ENCODE data around the gene ATXN1L. TPM values are rescaled to one million over a fixed set of nuclear protein-coding genes. Genes with fewer than 3 reads are reported as not detected.

Gene ATXN1L
- total RNA-seq, 1 experiment from 2014 or later: 25.3 TPM

DNA sequence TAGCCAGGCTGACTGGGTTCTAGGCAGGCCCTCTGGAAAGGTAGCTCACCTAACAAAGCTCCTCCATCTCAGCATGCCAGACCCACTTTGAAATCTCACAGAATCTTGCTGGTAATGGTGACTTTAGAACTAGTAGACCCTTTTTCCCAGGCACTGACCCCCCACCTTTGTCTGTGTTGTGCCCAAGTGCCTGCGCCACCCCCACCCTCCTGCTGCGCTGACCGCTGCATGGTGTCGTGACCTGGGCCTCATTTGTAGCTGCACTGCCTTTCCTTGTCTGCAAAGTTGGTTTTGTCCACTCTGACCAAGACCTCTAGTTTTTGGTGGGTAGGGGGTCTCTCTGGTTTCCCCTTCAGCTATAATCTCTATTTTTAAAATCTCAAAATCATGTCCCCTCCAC is 6.8 kb downstream of the ATXN1L start:
- no peaks in the 10 kb centered on the region for H3K9me3 ChIP-seq (ENCODE audit: insufficient read depth, low read depth)
- no peaks in the 10 kb centered on the region for H3K9me2 ChIP-seq (ENCODE audit: insufficient read depth)
- no peaks in the 10 kb centered on the region; the same call in 1 of the 2 replicates for H3K4me1 ChIP-seq (replicated peaks; ENCODE audit: insufficient read depth)
- H3K4me3 ChIP-seq: no peak overlapping the region
- intact Hi-C loops (cut with micrococcal nuclease; ENCODE audit: unreplicated experiment): no loop called here
- ChIA-PET POLR2A (ENCODE audit: unreplicated experiment) (no interaction called here), CTCF (no interaction called here)
- H3K27ac ChIP-seq: no peak overlapping the region
- H3K27me3 ChIP-seq (ENCODE audit: insufficient read depth, low read depth): no peaks in the 10 kb centered on the region
- peaks cover 12% of the 10 kb centered on the region for H3K79me2 ChIP-seq (ENCODE audit: low read depth)
- no peak overlapping the region for H2AFZ ChIP-seq
- peaks cover 8% of the 10 kb centered on the region; the same call in 1 of the 2 replicates for H3K36me3 ChIP-seq (ENCODE audit: low read depth)
- DNase-seq: no peak
- no TSS peak for BruUV-seq (replicated peaks)
- H4K20me1 ChIP-seq (ENCODE audit: insufficient read depth): 0 out of 2 replicates have a peak, but pooled peaks cover 3% of the 10 kb centered on the region
- H3K4me2 ChIP-seq: no peak overlapping the region
- no peak for TF ChIP-seq EZH2 (IDR thresholded peaks at IDR 0.05; ENCODE audit: low read depth)
- TF ChIP-seq, protein P1, sequence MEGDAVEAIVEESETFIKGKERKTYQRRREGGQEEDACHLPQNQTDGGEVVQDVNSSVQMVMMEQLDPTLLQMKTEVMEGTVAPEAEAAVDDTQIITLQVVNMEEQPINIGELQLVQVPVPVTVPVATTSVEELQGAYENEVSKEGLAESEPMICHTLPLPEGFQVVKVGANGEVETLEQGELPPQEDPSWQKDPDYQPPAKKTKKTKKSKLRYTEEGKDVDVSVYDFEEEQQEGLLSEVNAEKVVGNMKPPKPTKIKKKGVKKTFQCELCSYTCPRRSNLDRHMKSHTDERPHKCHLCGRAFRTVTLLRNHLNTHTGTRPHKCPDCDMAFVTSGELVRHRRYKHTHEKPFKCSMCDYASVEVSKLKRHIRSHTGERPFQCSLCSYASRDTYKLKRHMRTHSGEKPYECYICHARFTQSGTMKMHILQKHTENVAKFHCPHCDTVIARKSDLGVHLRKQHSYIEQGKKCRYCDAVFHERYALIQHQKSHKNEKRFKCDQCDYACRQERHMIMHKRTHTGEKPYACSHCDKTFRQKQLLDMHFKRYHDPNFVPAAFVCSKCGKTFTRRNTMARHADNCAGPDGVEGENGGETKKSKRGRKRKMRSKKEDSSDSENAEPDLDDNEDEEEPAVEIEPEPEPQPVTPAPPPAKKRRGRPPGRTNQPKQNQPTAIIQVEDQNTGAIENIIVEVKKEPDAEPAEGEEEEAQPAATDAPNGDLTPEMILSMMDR (conservative IDR thresholded peaks at IDR 0.05): no peak
- no peaks in the 10 kb centered on the region for H3F3A ChIP-seq (ENCODE audit: insufficient read depth, low read depth)

DNA sequence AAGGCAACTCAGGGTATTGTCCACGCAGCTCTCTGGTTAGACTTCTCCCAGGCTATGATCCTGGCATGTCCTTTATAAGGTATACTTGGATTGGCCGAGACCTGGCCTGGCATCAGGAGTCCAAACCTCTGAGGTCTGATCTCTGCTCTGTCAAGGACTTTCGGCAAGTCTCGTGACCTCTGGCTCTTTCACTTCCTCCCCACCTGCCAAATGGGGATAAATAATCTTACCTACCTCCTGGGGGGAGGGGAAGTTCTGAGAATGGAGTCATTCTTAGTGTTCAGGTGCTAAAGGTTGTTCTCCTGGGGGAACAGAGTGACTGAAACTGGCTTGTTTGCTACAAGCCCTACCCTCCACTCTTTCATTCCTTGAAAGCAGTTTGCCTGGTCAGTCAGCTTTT is 7.6 kb downstream of the ATXN1L start:
- Histone ChIP-seq H3K27ac (no peak overlapping the region), H3F3A (ENCODE audit: insufficient read depth, low read depth) (no peaks in the 10 kb centered on the region), H3K79me2 (ENCODE audit: low read depth) (peaks cover 3% of the 10 kb centered on the region; the same call in 1 of the 2 replicates), H3K27me3 (ENCODE audit: insufficient read depth, low read depth) (no peaks in the 10 kb centered on the region), H3K4me3 (no peak overlapping the region), H3K9me2 (ENCODE audit: insufficient read depth) (no peaks in the 10 kb centered on the region), H3K4me2 (no peak overlapping the region), H3K36me3 (ENCODE audit: low read depth) (peaks cover 4% of the 10 kb centered on the region; the same call in 1 of the 2 replicates), H3K4me1 (replicated peaks; ENCODE audit: insufficient read depth) (no peaks in the 10 kb centered on the region), H3K9me3 (ENCODE audit: insufficient read depth, low read depth) (no peaks in the 10 kb centered on the region), H2AFZ (no peak overlapping the region), H4K20me1 (ENCODE audit: insufficient read depth) (0 out of 2 replicates have a peak, but pooled peaks cover 3% of the 10 kb centered on the region)
- ChIA-PET CTCF (no interaction called here), POLR2A (ENCODE audit: unreplicated experiment) (no interaction called here)
- BruUV-seq (replicated peaks): no TSS peak
- intact Hi-C loops (cut with micrococcal nuclease; ENCODE audit: unreplicated experiment): no loop called here
- TF ChIP-seq, protein P1 (conservative IDR thresholded peaks at IDR 0.05): no peak
- TF ChIP-seq EZH2 (IDR thresholded peaks at IDR 0.05; ENCODE audit: low read depth): no peak
- DNase-seq: no peak

DNA sequence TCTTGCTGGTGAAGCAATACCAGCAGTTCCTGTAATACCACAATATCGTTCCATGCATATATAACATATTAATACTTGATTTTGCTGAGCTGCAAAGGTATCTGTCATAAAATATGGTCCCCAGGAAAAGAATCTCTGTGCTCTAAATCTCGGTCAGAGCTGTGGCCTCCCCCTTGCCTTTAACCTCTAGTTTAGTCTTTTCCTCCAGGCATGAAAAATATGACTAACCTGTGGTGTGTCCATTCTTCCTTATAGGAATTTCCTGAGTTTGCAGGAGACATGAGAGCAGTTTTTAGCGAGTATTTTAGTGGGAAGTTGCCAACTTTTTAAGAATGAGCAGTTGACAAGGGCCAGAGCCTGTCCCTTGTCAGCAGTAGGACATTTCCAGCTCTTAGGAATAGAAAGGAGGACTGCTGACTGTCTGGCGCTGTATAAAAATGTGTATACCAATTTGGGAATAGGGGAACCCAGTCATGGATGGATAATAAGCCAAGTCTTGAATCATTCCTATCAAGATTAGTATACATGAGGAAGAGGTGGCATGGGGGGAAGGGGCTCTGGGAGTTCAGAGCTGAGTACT is 8.7 kb downstream of the ATXN1L start:
- intact Hi-C loops (cut with micrococcal nuclease; ENCODE audit: unreplicated experiment): no loop called here
- Histone ChIP-seq H3K4me2 (no peak overlapping the region), H3K4me1 (replicated peaks; ENCODE audit: insufficient read depth) (no peaks in the 10 kb centered on the region), H2AFZ (no peak overlapping the region), H3F3A (ENCODE audit: insufficient read depth, low read depth) (no peaks in the 10 kb centered on the region), H3K79me2 (ENCODE audit: low read depth) (no peaks in the 10 kb centered on the region), H3K9me2 (ENCODE audit: insufficient read depth) (no peaks in the 10 kb centered on the region), H3K27ac (no peak overlapping the region), H3K27me3 (ENCODE audit: insufficient read depth, low read depth) (no peaks in the 10 kb centered on the region), H4K20me1 (ENCODE audit: insufficient read depth) (0 out of 2 replicates have a peak, but pooled peaks cover 3% of the 10 kb centered on the region), H3K9me3 (ENCODE audit: insufficient read depth, low read depth) (no peaks in the 10 kb centered on the region), H3K4me3 (no peak overlapping the region), H3K36me3 (ENCODE audit: low read depth) (no peaks in the 10 kb centered on the region; the same call in 1 of the 2 replicates)
- CTCF ChIA-PET: no interaction called here
- POLR2A ChIA-PET (ENCODE audit: unreplicated experiment): no interaction called here
- BruUV-seq (replicated peaks): no TSS peak
- no peak for DNase-seq
- TF ChIP-seq, protein P1 (conservative IDR thresholded peaks at IDR 0.05): no peak
- no peak for TF ChIP-seq EZH2 (IDR thresholded peaks at IDR 0.05; ENCODE audit: low read depth)
